Right forelimb (tissue), 1 donor: ENCODE measurements around the gene COG8.

Experiments used
- DNase-seq: peaks from one replicate; pipeline ENCODE4 v3.0.0-alpha.2; 2018

The COG8 gene

DNA sequence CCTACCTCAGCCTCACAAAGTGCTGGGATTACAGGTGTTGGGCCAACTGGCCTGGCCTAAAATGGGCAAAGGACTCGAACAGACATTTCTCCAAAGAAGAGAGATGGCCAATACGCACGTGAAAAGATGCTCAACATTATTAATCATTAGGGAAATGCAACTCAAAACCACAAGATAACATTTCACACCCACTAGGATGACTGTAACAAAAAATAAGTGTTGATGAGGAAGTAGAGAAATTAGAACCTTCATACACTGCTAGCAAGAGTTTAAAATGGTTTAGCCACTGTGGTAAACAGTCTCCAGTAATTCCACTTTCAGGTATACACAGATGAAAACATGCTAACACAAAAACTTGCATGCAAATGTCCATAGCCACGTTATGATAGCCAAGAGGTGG is 6.6 kb upstream of the COG8 start:
- no peak for DNase-seq

DNA sequence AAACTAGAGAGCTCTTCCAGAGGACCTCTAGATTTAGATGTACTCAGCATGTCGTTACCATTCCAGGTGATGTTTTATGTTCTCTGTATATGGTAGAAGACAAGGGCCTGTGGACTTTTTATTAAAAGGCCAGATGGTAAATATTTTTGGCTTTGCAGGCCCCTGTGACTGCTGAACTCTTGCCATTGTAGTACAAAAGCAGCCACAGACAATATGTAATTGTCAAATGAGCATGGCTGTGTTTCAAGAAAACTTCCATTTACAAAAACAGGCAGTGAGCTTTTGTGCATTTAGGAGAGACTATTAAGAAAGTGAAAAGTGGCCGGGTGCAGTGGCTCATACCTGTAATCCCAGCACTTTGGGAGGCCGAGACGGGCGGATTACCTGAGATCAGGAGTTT is 4.8 kb upstream of the COG8 start:
- no peak for DNase-seq

DNA sequence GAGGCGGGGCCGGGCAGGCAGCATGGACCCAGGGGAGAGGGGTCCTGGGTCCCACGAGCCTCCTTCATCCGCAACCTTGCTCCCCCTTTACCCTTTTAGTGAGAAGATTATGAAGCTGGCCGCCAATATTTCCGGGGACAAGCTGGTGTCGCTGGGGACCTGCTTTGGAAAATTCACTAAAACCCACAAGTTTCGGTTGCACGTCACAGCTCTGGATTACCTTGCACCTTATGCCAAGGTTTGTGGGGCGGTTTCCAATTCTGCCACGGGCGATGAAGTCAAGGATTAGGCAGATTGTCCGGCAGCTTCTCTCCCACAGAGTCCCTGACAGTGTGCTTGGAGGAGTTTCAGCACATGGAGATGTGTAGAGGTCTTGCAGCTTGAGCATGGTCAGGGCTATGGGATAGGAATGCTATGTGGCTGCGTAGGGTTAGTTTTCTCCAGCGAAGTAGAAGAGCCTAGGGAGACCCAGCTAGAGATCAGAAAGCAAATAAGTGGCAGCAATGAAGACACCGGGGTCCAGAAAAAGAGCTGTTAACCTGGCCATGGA is 806 bp upstream of the COG8 start:
- DNase-seq, result no peak

DNA sequence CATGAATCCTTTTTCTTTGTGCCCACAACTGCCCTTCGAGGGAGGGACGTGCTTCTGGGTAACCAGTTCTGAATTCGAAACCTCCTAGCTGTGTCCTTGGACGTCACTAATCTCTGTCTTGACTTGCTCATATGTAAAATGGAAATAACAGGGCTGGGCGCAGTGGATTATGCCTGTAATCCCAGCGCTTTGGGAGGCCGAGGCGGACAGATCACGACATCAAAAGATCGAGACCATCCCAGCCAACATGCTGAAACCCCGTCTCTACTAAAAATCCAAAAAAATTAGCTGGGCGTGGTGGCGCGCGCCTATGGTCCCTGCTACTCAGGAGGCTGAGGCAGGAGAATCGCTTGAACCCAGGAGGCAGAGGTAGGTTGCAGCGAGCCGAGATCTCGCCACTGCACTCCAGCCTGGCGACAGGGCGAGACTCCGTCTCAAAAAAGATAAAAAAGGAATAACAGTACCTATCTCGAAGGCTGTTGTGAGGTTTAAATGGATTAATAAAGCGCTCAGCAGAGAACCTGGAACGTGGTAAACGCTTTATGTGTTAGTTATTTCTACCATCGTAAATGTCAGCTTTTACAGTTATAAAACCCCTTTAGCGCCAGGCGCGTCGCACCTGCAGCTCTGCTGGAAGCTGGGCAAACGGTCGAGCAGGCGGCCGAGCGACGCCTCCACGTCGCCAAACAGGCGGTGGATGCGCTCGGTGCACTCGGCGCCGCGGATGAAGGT is 641 bp downstream of the COG8 start:
- no peak for DNase-seq

DNA sequence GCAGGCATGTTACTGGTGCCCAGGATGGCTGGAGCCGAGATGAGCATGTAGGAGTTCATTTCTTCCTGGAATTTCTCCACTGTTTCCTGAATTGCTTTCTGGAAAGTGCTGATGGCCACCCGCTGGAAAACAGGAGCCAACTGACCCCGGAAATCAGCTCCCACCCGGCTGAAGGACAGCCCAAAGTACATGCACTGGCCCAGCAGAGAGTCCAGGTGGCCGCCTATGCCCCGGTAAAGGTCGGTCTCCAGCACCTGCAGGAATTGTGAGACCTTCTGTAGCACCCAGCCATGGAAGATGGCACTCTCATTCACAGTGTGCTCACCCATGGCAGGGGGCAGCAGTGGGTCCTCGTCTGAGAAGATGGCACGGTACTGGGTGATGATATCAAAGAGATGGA is 4.7 kb downstream of the COG8 start:
- DNase-seq, result no peak

DNA sequence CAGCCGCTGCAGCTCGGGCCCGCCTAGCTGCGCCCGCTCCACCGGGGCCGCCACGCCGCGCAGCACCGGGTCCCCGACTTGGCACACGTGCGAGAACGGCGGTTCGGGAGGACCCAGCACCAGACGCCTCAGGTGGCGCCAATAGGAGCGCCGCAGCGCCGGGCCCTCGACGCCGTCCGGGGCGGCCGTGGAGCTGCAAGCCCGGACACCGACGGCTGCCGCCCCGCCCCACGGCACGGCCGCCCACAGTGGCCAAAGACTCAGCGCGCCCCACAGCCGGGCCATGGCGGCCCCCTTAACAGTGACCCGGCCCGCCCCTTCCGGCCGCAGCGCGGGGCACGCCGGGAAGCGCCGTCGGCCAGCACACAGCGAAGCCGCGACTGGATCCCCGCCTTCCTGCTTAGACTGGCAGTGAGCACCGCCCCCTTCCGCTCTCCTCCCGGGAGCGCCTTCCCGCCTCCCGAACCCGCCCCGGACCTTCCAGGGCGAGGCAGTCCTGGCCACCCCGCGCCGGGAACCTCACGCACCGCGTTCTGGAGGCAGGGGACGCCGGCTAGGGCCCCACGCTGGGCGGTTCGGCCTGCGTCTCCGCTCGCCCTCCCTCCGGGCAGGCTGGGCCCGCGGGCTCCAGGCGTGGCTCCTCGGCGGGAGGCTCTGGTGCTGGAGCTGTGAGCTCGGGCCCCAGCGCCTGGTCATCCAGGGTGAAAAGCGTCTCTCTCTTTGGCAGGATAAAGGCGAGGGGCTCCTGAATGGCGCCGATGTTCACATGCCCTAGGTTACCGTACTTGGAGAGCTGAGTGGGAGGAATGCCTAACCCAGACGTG is 8.9 kb downstream of the COG8 start, which contains the start of gene PDF:
Gene PDF (minus strand): TSS at position 303 of the 824 bp plus-strand sequence. CDS start 18 bp downstream, at position 285.
- DNase-seq, result peak; percentile 96

DNA sequence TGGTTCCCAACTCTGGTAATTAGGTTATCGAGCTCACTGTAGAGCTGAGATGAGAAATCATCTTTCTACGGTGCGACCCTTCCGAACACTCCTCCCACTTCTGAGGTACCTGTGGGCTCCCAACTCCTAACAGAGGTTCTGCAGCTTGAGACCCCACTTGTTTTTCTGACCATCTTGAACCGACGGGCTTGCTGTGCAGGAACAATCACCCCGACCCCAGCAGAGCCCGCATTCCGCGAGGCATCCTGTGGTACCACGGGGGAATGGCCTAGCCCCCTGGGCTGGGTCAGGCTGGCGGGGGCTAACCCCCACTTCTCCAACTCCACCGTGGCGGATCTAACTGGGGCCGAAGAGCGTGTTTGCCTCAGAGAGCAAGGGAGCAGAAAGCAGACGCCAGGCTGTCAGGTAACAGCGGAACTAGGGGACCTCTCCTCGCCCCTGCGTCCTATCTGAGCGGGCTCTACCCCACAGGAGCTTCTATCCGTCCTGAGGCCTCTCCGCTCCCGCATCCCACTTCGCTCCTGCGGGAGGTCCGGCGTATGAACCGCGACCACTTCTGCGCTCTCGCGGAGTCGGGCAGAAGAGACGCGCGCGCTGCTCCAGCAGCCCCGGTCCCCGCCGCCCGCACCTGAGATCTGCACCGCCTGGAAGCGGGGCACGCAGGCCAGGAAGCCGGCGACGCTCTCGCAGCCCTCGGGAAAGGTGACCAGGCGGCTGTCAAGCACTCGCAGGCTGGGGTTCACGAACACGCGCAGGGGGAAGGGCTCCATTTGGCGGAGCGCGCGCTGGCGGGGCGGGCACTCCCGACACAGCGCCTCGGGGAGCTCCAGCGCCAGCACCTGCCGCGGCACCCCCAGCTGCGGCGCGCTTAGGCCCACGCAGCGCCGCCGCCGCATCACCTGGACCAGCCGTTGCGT is 9.7 kb downstream of the COG8 start:
- peak; percentile 50 for DNase-seq

DNA sequence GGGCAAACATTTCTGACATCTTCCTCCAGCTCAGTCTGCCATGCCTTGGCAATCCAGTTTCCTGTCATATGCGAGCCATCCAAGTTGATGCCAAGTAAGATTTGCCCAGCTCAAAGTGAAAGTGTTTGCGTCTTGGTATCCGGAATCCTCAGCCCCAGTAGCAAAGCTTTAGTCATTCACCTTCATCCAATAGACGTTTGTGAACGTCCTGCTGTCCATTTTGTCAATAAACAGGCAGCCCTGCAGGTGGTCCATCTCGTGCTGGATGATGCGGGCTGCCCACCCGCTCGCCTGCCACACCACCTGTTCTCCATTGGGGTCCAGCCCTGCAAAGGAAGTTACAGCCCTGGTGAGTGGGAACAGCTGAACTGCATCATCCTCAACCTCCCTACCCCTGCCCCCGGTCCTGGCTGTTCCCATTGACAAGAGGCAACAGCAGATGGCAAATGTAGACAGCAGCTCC is 10.5 kb downstream of the COG8 start:
- DNase-seq, result no peak

DNA sequence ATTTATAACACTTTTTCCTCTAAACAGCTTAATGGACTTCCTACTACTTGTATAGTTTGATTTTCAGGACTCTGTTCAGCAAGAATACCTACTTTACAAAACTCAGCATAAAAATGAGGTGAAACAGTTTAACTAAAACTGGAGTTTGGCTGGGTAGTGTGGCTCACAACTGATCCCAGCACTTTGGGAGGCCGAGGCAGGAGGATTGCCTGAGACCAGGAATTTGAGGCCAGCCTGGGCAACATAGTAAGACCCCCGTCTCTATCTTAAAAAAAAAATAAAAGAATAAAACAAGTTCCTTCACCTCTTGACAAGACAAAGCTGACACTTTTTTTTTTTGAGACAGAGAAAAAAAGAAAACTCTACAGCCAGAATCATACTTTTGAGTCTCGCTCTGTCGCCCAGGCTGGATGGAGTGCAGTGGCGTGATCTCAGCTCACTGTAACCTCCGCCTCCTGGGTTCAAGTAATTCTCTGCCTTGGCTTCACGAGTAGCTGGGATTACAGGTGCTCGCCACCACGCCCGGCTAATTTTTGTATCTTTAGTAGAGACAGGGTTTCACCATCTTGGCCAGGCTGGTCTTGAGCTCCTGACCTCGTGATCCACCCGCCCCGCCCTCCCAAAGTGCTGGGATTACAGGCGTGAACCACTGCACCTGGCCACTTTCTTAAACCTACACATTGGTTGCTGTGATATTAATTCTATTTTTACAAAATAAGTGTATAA is 11.6 kb downstream of the COG8 start:
- DNase-seq, result no peak

DNA sequence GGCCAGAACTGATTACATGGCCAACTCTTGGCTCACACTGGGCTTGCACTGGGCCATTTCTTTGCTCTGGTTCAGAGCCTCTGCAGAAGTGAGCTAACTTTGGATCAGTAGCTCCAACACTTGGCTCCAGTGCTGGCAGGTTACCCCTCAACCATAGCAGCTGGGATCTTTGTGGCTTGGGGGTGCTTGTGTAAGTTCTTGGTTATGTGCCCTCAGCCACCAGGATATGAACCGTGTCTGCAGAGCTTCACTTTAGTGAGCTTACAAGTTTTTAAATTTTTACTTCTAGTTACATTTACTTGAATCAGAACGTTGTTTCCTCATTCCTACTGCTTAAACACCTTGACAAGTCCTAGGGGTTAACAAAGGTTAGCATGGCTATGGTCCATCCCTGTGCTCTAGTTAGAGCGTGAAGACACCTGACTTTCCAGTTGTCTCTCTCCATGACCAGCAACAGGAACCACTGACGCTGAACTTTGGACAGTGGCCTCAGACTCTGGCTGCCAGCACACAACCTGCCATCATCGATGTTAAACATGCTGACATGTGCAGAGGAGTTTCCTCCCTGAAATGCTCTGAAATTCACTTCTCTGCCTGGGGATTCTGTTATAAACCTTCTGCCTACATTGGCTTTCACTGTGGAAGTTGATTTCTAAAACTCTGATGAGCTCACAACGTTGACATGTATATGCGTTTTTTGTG is 13.0 kb downstream of the COG8 start:
- DNase-seq, result no peak

DNA sequence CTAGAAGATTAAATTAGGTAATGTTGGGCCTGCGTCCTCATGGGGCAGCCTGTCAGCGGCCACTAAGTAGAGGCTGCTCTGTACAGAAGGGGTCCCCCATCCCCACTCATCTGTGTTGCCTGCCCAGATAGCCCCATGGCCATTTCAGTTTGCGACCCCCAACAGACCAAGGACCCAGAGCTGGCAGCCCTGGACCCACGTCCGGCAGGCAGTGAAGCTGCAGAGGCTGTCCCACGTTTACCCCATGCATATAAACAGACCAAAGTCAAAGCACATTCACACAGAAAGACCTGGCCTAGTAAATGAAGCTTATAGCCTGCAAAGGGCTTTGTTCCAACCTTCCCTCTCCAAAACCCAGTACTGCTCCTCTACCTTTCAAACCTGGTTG is 13.6 kb downstream of the COG8 start:
- no peak for DNase-seq

DNA sequence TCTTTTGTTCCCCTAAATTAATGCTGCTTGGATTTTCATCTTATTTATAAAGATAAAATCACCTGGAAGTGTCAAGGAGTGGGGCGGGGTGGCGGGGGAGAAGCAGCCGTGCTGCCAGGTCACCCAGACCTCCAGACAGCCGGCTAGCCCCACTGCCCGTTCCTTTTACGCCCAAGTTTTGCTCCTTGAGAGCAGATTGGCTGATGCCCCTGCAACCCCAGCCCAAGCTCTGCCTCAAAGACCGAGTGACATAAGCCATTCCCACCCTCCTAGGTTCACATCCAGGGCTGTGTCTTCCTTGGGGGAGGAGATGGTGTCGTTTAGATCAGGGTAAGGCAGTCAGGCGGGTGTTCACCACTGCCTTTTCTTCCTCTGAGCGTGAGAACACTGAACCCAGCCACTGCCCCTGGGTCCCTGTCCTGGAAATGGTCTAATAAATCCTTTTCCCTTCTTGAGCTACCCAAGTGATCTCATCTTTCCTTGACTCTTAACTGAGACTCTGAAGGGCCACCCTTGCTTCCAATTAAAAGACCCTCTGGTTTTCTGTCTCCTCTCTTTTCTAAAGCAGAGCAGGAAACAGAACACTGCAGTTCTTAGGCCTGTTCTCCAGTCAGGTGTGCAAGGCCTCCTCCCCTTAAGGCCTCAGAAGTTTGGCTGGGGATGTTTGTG is 14.6 kb downstream of the COG8 start:
- DNase-seq, result no peak

DNA sequence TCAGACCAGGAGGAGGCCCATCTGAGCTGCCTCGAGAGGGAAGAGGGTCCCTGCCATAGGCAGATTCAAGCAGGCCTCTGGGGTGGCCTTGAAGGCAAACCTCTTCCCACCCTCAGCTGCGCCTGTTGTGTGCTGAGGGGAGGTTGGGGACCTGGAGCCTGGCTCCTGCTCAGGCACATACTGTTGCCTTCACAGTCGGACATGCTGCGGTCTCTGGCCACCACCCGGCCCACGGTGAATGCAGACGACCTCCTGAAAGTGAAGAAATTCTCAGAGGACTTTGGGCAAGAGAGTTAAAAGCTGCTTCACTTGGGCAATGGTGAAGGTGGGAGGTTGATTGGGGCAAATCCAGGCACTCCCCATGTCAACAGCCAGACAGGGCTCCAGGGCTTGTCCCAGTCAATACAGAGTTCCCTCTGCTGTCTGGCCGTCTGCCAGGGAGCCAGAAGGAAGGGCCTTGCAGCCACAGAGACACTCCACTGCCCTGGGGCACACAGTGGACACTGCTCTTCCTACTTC is 15.3 kb downstream of the COG8 start:
- no peak for DNase-seq

DNA sequence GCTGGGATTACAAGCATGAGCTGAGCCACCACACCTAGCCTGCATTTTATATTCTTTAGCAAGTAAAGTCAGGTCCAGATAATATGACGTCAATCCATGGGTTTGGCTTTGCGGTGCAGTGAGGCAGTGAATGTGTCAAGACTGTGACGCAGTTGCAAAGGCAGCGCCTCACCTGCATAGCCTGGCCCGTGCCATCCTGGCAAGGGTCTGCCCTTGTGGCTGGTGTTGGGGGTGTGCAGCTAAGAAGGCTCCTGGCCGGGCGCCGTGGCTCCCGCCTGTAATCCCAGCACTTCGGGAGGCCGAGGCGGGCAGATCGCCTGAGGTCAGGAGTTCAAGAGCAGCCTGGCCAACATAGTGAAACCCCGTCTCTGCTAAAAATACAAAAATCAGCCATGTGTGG is 15.9 kb downstream of the COG8 start:
- no peak for DNase-seq

DNA sequence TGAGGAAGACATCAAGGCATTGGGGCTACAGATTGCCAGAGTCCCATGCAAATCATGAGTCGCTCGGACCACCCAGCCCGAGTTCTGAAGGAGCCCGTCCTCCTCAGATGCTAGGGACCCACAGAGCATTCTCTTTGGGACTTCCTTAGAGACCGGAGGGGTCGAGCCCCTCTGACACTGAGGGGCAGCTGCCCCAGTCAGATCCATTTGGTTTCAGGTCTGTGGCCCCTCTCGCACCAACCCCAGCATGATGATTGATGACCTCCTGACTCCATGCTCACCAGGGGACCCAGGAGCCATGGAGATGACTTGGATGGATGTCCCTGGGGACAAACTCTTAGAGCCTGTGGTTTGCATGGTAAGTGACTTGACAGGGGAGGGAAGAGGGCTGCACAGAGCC is 17.0 kb downstream of the COG8 start:
- no peak for DNase-seq

DNA sequence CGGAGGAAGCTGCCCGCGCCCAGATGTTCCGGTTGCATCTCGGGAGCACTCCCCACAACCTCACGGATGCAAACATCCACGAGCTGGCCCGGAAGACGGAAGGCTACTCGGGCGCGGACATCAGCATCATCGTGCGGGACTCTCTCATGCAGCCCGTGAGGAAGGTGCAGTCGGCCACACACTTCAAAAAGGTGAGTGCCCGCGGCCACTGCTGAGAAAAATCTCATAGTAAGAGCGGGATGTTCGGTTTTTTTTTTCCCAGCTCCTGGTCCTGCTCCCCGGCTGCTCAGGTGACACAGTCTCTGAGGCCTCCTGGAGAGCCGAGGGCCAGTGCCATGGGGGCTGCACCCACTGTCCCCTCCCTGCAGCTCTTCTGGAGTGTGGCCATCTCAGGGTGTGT is 18.3 kb downstream of the COG8 start:
- DNase-seq, result no peak

DNA sequence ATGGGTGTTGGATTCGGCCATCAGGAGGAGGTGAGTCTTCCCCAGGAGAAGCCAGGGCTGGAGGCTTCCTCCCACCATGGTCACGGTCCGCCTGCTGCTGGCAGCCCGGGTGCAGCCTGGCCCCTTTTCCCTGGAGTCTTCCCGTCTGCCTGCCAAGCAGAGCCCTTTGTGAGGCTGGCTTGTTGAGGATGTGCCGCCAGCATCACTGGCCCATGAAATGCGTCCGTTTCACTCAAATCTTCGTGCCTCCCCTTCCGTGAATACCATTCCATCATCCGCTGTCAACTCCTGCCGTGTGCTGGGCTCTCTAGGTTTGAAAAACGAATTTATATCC is 18.7 kb downstream of the COG8 start:
- DNase-seq, result no peak

DNA sequence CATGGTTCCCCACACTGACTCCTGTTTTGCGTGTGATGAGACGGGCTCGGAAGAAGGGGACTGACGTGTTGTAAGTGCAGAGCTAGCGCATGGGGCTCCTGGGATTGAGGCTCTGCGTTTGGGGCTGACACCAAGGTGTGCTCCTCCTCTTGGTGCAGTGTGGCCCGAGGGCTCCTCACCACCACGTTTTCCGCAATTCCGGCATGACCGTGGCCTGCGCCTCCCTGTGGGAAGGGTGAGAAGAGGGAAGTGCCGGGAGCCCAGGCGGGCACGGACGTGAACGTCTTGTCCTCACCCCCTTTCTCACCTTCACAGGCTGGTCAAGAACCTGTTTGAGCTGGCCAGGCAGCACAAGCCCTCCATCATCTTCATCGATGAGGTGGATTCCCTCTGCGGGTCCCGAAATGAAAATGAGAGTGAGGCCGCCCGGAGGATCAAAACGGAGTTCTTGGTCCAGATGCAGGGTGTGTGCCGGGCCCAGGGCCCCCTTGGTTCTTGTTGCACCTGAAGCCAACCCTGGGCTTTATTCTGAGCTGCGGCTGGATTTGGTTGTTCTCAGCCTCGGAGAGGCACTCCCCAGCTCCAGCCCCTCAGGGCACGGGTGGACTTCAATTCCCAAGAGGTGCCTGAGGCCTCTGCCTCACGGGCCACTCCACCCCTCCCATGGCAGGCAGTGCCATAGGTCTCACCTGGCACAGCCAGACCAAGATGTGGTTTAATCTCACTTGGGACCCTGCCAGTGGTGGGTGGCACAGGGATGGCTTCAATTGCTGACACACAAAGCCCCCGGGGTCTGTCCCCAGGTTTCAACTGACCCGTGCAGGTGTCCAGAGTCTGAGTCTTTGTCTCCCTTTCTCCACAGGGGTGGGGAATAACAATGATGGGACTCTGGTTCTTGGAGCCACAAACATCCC is 19.3 kb downstream of the COG8 start:
- DNase-seq, result no peak

DNA sequence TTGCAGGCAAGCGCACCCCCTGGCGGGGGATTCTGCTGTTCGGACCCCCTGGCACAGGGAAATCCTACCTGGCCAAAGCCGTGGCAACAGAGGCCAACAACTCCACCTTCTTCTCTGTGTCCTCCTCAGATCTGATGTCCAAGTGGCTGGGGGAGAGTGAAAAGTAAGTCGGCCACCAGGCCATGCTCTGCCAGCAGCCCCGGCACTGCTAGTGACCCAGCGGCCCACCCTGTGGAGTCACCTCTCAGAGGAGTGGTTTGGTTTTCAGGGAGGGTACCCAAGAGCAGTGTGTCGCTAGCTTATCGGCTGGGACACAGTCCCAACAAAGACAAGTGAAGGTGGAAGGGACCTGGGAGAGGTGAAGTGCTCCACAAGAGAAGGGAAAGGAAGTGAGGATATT is 20.0 kb downstream of the COG8 start:
- DNase-seq, result no peak

DNA sequence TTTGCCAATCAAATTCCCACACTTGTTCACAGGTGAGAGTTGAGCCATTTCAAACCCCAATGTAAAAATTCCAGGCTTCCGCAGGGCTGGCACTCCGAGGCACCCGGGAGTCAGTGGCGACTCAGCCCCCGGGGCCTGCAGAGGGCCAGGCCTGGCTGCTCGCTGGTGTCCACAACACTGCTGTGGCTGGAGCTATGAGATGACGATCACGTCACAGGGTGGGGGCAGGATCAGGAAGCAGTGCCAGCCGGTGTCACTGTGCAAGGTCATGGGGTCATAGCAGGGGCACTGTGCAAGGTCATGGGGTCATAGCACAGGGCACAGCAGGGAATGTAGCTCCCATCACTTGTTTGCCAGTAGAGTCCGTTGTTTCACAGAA is 20.5 kb downstream of the COG8 start:
- DNase-seq, result no peak
